ENCODE results near the gene TBC1D22A.

TBC1D22A gene

DNA sequence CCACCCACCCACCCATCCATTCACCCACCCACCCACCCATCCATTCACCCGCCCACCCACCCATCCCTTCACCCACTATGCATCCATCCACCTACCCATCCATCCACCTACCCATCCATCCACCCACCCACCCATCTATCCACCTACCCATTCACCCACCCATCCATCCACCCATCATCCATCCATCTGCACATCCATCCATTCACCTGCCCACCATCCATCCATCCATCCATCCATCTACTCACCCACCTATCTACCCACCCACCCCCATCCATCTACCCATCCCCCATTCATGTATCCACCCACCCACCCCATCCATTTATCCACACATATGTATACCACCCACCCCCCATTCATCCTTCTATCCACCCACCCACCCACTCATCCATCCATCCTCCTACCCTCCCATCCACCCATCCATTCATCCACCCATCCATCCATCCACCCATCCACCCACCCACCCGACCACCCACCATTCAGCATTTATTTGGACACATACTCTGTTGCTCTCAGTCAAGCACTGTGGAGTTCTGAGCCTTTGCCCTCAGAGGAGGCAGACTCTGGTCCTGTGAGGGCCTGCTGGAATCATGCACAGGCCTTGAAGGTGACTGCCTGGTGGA, 380.1 kb downstream of the TBC1D22A start:
- no peak for DNase-seq (ENCODE audit: low read depth in 2 of 2)

DNA sequence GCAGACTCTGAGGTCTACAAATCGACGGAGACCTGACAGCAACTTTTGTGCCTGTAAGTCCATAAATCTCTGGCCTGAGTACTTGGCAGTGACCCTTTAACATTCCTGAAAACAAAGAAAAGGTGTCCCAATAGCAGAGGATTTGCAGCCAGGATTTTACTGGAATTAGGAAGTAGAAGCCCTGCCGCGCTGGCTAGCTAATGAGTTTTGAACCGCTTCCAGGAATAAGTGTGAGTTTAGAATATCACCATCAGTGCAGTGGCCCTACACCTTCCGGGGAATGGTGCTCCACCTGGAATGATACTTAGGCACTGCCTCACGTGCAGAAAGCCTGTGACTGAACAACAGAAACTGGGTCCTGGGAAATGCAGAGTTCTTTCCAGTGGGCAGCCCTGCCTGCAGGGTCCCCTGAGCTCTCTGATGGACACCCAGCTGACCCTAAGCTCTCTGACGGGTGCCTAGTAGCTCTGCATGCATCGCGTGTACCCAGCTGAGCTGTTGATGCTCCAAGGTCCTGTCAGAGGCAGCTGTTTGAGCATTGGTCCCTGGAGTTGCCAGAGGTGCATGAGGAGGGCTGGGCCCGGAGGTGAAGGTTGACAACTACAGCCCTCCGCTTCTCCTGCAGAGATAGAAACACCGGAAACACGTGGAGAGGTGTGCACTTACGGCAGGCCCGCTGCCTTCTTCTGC, 380.9 kb downstream of the TBC1D22A start:
- no peak for DNase-seq (ENCODE audit: low read depth in 2 of 2)

DNA sequence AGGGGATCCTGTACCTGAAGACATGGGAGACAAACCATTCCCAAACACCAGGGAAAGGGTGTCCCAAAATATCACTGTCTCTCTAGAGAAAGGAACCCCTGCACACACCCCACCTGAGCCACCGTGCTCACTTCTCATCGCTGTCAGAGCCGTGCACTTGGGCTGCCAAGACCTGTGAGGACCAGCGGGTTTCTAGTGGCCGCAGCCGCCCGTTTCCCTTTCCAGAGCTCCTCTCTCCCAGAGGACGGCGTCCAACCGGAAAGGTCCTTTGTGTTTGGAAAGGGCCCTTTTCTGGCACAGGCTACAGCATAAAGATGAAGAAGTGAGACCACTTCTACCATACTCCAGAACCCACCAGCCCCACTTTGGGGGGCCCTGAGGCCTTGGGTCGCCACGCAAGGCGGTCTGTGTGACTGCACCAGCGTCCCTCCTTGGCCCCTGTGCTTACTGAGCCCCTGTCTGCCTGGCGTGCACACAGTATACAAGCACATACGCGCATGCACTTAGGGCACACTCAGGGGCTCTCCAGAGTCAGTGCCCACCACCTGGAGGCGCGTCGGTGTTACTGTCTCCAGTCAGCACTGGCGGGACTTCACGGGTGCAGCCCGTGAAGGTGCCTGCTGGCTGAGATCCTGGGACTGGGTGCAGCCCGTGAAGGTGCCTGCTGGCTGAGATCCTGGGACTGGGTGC, 381.8 kb downstream of the TBC1D22A start:
- DNase-seq (ENCODE audit: low read depth in 2 of 2): no peak

DNA sequence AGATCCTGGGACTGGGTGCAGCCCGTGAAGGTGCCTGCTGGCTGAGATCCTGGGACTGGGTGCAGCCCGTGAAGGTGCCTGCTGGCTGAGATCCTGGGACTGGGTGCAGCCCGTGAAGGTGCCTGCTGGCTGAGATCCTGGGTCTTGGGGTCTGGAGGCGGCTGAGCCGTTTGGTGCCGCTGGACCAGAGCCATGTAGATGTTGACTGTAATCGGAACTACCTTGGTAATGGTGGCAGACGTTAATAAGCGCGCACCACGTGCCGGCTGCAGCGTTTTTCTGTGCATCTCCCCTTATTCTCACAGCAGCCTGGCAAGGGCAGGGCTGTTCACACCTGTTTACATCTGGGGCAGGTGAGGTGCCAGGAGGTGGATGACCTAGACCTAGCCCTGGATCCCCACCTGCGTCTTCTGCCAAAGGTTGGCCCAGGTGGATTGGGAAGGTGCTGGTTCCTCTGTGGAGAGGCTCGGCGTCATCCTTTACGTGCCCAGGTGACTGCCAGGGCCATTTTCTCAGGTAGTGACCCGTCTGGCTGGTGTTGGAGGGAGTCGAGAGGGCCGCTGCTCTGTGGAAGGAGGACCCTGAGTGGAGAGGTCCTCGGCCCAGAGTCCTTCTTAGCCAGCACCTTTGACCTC, 382.5 kb downstream of the TBC1D22A start:
- no peak for DNase-seq (ENCODE audit: low read depth in 2 of 2)

- DNase-seq (ENCODE audit: low read depth in 2 of 2): no peak
Measured at GRCh38 chr22:47145883-47146282, 383.4 kb downstream of the TBC1D22A start.

DNA sequence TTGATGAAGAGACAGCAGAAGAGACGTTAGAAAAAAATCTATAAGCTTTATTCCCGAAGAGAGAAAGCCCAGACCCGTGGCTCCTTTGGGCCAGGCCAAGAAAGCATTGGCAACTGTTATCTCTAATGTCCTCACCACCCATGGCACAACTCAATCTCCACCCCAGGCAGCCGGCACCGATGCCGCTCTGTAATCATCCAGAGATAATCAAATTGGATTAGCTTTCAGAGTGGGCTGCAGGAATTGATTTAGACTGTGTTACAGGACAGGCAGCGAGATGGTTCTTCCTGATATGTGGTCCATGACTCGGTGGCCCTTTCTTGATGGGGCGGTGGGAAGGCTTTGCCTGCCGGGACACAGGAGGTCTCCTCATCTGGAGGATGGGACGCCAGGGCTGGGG, 383.9 kb downstream of the TBC1D22A start:
- DNase-seq (ENCODE audit: low read depth in 2 of 2): no peak

DNA sequence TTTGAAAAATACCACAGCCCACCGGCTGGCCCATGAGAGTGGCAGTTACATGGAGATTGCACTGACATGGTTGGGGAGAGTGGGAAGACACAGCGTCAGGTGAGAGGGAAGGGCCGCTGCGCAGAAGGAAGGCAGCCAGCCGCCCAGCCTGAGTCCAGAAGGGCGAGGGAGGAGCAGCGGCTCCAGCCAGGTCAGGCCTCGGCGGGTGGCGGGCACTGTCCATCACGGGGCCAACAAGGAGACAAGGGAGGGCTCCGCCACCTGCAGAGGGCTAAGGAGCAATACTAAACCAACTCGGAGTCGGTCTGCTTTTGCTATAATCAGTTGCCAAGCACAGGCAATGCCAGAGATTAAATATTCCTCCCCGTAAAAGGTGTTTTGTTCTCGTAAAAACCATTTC, 384.5 kb downstream of the TBC1D22A start:
- DNase-seq (ENCODE audit: low read depth in 2 of 2): no peak

DNA sequence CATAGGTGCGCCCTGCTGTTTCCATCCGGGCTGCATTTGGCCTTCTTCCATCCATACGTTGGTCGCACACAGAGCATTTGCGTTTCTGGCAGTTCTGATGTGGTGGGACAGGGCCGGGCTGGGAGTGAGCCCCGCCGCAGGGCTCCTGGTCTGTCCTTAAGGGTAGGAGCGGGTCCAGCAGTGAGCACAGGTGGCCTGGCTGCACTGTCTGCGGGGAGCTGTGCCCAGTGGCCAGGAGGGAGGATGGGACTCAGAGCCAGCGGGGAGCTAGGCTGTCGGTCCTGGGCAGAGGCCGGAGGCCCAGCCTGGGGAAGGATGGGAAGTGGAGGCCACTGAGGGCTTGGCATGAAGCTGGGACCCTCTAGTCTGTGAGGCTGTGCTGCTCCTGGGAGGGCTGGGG, 385.1 kb downstream of the TBC1D22A start:
- no peak for DNase-seq (ENCODE audit: low read depth in 2 of 2)

GRCh38 chr22:47148510-47148909, 386.1 kb downstream of the TBC1D22A start:
- no peak for DNase-seq (ENCODE audit: low read depth in 2 of 2)

DNA sequence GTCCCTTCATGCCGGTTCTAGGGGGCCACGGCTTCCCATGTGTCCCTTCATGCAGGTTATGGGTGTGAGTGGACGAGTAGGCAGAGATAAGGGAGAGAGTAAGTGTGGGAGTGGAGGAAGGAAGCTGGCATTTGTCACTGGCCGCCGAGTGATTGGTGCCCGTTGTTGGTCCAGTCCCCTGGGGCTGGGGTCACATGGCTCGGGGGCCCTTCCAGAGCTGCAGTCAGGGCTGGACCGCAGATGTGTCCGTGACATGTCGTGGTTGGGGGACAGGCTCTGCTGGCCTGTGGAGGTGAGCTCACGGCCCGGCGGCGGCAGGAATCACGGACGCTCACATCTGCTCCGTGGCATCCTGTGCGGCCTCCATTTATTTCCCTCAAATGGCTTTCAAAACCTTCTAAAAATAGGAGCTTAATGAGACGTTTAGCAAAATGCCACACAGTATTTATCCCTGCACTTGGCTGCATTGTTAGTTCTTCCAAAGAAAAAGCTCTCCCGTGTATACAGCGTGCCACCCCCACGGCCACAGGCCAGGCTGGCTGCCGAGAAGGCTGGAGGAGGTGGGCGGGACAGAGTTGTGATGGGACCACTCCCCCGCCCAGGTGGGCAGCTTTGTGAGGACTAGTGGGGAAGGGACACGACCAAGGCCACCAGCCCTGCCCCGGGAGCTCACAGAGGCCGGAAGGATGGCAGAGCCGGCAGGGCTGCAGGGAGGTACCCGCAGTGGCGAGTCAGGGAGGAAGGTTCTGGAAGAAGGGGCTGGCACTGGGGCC, 386.7 kb downstream of the TBC1D22A start:
- DNase-seq (ENCODE audit: low read depth in 2 of 2): no peak

DNA sequence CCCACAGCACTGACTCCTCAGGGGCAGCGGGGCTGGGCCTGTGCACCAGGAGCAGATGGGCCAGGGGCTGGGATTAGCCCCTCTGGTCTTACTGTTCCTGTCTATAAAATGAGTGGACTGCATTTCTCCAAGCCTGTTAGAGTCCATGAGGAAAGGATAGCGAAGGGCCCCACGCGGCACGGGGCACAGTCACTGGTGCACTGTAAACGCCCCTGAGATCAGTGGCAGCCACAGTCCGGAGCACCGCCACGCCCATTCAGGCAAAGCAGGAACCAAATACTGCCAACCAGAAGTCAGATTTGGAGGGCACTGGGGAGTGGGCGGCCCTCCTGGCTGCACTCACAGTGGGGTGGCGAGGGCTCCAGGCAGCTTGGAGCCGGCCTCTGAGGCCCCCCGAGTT, 387.5 kb downstream of the TBC1D22A start:
- no peak for DNase-seq (ENCODE audit: low read depth in 2 of 2)

GRCh38 chr22:47150426-47150825, 388.0 kb downstream of the TBC1D22A start:
- DNase-seq (ENCODE audit: low read depth in 2 of 2): no peak

- DNase-seq (ENCODE audit: low read depth in 2 of 2): no peak
Measured at GRCh38 chr22:47151064-47151463, 388.6 kb downstream of the TBC1D22A start.

DNA sequence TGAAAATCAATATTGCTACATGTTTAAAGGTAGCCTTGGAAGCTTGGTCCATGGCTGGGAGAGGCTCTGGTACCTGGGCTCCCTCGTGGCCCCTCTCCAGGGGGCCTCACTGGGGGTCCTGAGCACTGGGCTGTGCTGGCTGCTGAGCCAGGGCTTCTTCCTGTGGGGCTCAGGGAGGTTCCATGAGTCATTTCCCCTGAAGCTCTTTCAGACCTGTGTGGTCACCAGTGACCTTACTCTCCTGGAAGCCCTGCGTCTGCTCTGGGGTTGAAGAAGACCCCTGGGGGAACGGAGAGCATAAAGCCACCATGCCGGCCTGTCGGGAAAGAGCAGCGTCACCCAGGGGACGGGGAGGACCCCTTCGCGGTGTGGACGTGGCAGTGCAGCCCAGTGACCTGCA, 389.0 kb downstream of the TBC1D22A start:
- DNase-seq (ENCODE audit: low read depth in 2 of 2): no peak

DNA sequence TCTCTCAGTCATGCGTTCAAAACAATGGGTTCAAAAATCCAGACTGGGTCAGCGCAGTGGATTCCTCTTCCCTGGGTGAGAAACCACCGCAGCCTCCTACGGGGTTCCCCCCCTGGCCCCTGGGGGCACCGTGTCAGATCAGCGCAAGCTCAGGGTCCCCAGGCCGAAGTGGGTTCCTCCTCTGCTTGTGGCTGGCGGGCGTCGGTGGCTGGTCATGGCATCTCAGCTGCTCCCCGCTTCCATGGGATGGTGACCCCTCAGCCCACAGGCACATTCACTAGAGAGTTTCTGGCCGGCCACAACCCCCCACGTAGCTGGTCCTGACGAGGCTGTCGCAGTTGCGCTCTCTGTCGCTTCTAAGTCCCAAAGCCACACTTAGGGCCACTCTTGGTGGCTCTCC, 389.8 kb downstream of the TBC1D22A start:
- no peak for DNase-seq (ENCODE audit: low read depth in 2 of 2)

DNA sequence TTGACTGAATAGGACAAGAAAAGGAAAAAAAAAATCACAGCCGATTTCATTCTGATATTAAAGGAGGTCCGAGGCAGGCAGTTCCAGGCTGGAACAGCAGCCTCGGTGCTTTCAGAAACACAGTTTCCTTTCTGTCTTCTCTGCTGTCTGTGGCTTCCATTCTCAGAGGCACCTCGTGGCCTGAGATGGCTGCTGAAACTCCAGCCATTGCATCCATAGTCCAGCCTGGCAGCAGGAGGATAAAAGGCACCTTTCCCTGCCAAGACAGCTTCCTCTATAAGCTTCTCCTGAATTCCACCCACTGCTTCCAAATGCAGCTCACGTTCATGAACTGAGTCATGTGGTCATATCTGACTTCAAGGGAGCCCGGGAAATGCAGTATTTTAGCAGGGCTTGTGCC, 390.5 kb downstream of the TBC1D22A start:
- DNase-seq (ENCODE audit: low read depth in 2 of 2): no peak

- DNase-seq (ENCODE audit: low read depth in 2 of 2): no peak
Measured at GRCh38 chr22:47153854-47154525, 391.5 kb downstream of the TBC1D22A start.

DNA sequence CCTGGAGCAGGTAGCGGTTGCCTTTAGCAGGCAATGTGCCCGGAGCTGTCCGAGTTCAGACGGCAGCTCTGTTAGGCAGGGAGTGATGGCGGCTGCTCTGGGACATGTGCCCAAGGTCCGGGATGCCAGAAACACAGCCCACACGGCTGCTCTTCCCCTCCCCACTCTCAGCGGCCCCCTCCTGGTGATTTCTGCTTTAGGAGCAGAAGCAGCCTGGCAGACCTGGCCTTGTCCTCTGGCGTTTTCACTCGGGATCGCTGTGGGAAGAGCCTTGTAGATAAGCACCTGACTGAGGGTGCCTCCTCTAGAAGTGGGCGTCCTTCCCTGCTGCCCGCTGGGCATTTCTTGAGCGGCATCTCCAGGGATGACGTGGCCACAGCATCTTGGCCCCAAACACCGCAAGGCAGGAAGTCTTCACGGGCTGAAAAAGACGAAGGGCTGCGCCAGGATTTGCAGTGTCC, 392.2 kb downstream of the TBC1D22A start:
- no peak for DNase-seq (ENCODE audit: low read depth in 2 of 2)

DNA sequence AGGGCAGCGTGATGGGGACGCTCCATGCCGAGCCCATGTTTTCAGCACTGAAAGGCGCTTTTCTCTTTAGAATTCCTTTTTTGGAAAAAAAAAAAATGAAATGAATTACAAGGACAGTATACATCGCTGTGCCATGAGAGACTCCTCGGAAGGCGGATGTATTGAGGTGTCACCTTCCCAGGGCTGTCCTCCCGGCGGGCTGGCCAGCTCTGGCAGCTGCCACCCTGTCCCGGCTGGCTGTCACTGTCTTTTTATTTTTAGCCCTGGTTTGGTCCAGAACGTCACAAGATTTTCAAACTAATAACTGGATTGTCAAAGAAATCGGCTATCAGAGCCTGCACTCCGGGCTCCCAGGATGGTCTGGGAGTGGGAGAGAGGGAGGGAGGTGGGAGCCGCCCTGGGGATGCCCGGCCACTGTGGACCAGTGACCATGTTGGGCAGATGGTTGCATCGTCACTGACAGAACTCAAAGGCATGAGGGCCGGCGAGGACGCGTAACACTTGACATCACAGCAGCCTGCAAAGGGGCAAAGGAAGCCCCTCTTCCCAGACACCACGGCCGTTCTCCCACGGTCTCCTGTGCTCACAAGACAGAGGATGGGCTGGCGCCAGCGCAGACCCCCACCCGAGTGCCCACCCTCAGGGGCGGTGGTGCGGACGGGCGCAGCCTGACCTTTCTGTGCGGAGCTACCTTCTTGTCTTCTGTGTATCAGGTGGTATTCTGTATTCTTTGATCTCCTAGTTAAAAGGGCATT, 392.9 kb downstream of the TBC1D22A start:
- DNase-seq (ENCODE audit: low read depth in 2 of 2): no peak

GRCh38 chr22:47155912-47156311, 393.5 kb downstream of the TBC1D22A start:
- no peak for DNase-seq (ENCODE audit: low read depth in 2 of 2)
